Measurements from ENCODE around the gene MVB12B.

Gene MVB12B

DNA sequence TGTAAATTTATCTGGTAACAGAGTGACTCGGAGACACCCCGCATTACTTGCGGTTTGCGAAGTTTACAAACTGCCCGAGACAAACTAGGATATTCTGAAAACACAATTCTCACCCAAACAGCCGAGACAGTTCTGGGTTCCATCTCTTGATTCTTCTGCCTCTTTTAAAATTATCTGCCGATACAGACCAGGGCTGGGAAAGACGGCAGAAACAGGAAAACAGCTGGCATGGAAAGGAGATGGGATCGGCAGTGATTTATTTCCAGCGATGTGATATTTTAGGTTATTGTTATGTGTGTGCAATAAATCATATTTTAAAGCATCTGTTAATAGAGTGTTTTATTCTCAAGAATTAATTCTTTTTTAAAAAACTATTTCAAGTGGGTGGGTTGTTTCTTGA, 193.8 kb downstream of the MVB12B start:
- DNase-seq (ENCODE audit: low spot score), result no peak

GRCh38 chr9:126521089-126521488, 194.5 kb downstream of the MVB12B start:
- no peak for DNase-seq (ENCODE audit: low spot score)

DNA sequence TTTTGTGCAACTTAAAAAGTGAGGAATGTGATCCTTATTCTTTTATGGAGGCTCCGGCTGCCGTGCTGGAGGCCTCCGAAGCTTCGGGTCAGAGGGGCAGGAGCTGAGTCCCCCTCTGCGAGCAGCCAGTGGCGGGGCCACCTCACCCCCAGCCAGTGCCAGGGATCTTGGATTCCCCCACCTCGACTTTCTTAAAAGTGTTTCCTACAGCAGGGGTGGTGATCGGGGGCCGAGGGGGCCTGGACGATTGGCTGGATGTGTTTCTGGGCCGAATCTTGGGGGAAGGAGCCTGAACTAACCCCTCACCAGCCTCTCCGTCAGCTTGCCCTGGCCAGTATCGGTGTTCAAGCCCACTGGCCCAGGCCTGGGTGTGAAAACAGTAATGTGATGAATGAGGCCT, 194.9 kb downstream of the MVB12B start:
- no peak for DNase-seq (ENCODE audit: low spot score)

DNA sequence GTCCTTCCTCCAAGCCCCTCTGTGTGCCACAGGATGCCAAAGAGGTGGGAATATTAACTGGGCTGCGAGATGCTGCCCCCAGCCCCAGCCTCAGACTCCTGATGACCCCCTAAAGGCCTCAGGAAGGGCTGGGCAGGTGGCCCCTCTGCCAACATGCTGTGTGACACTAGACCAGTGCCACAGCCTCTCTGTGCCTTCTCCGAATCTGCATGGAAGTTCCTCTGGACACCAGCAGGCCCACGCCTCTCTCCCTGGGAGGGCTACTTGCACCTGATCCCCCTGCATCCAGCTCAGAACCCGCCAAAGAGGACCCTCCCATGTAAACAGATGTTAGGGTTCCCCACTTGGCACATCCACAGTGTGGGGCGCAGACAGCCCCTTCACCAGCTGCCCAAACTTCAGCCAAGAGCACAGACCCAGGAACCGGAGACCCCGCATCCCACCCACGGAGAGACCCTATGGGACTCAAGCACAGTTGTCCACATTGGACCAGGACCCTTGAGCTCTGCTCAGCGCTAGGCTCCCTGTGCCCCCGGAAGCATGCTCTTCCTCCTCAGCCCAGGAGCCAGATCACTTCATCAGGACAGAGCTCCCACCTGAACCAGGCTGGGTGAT, 195.5 kb downstream of the MVB12B start:
- DNase-seq (ENCODE audit: low spot score), result no peak

DNA sequence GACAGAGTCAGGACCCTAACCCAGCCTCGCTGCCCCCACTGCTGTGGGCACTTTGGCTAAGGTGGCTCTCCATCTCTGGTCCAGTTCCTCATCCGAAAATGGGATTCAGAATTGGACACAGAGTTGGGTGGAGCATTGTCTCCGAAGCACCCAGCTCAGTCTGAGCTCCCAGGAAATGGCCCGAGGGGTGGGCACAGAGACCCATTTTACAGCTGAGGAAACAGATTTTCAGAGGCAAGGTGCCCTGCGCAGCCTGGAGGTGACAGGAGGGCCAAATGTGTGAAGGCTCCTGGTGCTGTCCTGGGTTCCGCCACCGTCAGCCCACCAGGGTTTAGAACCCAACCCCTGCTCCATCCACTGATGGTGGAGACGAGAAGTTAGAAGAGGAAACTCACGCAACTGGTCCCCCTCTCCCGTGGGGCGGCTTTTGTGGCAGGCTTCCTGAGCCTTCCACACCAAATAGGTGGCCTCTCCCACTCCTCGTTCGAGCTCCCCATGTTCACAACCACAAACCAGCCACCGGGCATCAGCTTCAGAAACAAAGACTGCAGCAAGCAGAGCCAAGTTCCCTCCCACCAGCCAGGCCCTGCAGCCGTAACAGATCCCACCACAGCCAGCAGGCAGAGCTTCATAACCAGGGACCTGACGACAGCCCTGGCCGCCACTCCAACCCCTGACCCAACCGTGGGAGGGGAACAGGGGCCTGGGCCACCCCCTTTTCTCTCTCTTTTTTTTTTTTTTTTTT, 196.2 kb downstream of the MVB12B start:
- no peak for DNase-seq (ENCODE audit: low spot score)

GRCh38 chr9:126523611-126524111, 197.0 kb downstream of the MVB12B start:
- DNase-seq (ENCODE audit: low spot score), result no peak

- DNase-seq (ENCODE audit: low spot score), result no peak
Measured at GRCh38 chr9:126524353-126525077, 197.9 kb downstream of the MVB12B start.

GRCh38 chr9:126526218-126527108, 199.8 kb downstream of the MVB12B start:
- no peak for DNase-seq (ENCODE audit: low spot score)

DNA sequence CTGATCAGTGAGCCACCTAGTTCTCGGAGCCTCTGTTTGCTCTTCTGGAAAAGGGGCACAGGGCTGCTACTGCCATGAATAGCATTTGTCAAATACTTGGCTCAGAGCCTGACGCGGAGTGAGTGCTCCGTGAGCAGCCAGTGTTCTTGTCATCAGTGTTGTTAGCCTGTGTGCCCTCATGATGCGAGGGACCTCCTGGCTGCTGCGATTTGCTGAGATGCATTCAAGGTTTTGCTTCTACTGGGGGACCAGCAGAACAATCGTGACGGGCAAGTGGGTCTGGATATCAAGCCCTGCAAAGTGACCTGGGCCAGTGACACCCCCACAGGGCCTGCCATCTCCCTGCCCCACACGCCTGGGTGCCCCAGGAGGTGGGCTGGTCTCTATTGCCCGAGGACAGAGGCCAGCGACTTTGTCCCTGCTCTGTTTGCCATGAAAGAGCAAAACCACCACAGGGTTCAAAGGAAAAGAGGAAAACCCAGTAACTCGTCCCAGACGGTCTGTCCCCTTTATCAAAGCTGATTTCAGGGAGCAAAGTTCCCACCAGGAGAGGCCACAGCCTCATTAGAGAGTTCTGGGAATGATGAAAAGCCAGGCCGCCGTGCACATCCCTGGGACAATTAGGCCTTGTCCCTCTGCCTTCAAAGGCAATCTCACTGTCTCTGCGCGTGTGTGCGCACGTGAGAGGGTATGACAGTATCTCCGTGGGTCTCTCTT, 200.6 kb downstream of the MVB12B start:
- no peak for DNase-seq (ENCODE audit: low spot score)

GRCh38 chr9:126528111-126528510, 201.5 kb downstream of the MVB12B start:
- no peak for DNase-seq (ENCODE audit: low spot score)

- no peak for DNase-seq (ENCODE audit: low spot score)
Measured at GRCh38 chr9:126528915-126529314, 202.3 kb downstream of the MVB12B start.

DNA sequence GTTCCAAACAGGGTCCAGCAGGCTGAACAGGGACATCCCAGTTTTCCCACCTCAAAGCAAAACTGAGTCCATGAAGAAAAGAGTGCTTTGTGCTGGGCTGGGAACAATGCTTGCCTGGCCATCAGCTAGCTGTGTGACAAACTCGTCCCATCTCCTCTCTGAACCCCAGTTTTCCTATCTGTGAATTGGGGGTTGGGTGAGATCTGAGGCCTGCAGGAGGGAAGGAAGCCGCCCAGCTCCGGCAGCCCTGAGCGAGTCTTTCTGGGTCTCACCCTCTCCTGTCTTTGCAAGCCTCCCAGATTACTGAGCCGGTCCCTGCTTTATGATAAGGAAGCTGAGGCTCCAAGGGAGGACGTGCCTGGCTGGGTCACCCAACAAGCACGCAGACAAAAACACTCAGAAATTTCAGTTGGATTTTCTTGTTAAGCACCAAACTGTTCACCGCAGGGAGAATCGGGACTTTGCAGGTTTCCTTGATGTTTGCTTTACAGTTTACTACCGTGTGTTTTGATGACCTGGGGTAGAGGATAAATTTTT, 204.5 kb downstream of the MVB12B start:
- DNase-seq (ENCODE audit: low spot score), result no peak

DNA sequence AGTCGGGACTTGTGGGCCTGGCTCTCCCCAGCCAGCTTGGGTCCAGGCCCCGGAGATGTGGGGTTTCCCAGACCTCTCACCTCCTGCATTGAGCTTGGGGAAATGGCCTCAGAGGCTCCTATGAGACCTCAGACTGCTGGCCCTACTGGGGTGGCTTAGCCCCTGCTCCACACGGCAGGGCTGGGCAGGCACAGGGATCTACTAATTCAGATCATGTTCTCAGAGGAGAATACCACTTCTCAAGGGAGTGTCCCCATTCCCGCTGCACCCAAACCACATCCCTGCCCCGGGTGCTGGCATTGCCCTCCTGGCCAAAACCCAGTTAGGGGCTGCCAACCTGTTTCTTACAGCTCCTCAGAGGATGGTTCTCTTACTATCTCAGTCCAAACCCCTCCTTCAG, 205.0 kb downstream of the MVB12B start:
- DNase-seq (ENCODE audit: low spot score), result no peak

DNA sequence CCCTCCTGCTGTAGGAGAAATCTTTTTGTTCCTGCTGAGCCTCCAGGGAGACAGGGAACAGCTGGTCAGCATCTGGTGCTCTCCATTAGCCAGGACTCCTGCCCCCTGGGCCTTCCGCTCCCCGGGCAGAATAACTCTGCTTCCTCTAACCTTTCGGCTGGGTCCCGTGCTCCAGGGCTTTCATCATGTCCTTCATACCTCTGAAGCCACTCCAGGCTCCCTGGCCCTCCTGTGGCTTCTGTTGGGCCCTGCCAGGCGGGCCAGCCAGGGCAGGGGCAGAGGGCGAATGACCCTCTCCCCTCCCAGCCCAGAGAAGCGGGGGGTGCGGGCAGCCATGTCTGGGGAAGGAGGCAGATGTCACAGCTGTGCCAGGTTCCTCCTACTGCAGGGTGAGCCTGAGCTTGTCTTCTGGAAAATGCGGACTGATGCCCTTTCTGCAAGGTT, 205.4 kb downstream of the MVB12B start:
- no peak for DNase-seq (ENCODE audit: low spot score)

DNA sequence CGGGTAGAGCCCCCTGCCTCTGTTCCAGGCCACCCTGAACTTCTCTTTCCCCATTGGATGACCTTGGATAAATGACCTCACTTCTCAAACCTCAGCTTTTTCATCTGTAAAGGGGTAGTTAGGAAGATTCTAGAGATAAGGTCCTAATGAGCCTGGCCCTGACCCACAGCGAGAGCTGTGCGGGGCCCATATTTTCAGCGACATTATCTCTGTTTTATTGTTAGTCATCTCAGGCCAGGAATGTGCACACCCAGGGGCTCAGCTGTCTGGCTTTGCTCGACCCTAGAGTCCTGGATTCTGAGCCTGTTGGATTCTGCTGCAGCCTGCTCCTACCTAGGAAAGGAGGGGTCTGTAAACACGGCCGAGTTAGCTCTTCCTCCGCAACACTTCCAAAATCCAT, 205.9 kb downstream of the MVB12B start:
- no peak for DNase-seq (ENCODE audit: low spot score)

GRCh38 chr9:126532951-126533925, 206.6 kb downstream of the MVB12B start:
- DNase-seq (ENCODE audit: low spot score), result no peak

- DNase-seq (ENCODE audit: low spot score), result no peak
Measured at GRCh38 chr9:126533926-126534310, 207.3 kb downstream of the MVB12B start.

DNA sequence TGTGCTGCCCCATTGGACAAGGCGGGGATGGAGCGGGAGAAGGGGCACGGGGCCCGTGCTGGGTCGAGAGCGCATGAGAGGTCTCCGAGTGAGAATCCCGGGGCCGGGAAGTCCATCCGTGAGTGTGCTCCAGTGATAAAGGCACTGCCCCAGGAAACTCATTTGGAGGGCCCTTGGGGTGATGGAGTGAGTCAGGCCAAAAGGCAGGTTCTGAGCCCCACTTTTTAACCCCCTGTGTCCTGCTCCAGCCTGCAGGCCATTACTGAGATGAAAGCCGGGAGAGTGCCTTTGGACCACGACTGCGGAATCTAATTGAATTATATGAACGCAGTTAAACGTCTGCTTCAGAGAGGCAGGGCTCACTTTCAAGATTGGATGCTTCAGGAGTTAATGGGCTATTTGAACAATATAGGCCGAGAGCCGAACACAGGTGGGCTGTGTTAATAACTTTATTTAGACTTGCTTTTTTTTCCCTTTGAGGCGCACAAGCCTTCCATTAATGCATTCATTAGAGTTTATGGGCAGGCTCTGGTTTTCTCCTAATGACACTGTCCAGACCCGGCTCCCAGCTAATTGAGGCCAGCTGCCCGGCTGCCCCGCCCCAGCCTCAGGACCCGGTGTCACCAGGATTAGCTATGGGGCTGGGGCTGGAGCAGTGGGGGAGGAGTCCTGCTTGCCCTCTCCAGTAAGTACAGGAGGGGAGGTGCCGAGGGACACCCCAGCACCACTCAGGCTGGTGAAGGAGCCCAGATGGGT, 208.0 kb downstream of the MVB12B start:
- DNase-seq (ENCODE audit: low spot score), result no peak

- no peak for DNase-seq (ENCODE audit: low spot score)
Measured at GRCh38 chr9:126536131-126536530, 209.5 kb downstream of the MVB12B start.
